Right lung (tissue), 10 donors: ENCODE results near the gene DBET. TPM values are rescaled to one million over a fixed set of nuclear protein-coding genes. Genes with fewer than 3 reads are reported as not detected.
"Not testable (repeated sequence)": the region's sequence is repeated elsewhere in the genome, so short reads cannot be mapped to it uniquely, and the experiment has no call there.

ENCODE experiments used
- DNase-seq, 2 donors: peaks; one replicate each; pipeline ENCODE4 v3.0.0-alpha.2; 2013
- long read RNA-seq, 8 donors: transcript quantifications; one replicate each; lab custom pipeline, GENCODE V29; 2026
- polyA plus RNA-seq, 5 donors: library from polyadenylated mRNA; unstranded; fragments of 120-200 nt; gene quantifications; one replicate each; pipeline versions ENCODE4 v1.2.1 to v1.2.3, GENCODE V29; 2013; ENCODE audit warnings: inconsistent platforms in 1 of 5, low replicate concordance in 1 of 5; ENCODE audit not compliant: insufficient read length in 5 of 5, insufficient read depth in 1 of 5

Gene DBET
- polyA plus RNA-seq: not detected
- long read RNA-seq, donor 1: 0 reads
- long read RNA-seq, donor 2: 0 reads
- long read RNA-seq, donor 3: 0 reads
- long read RNA-seq, donor 4: 0 reads
- long read RNA-seq, donor 5: 0 reads
- long read RNA-seq, donor 6: 0 reads
- long read RNA-seq, donor 7: 0 reads
- long read RNA-seq, donor 8: 0 reads

GRCh38 chr4:190064342-190064741, at the start of gene DBET:
DBET (plus strand) TSS chr4:190064502.
- DNase-seq: not testable (repeated sequence)

GRCh38 chr4:190014771-190015537, 49.3 kb upstream of the DBET start:
- no peak for DNase-seq

GRCh38 chr4:190015538-190016368, 48.5 kb upstream of the DBET start:
- no peak for DNase-seq

GRCh38 chr4:190016369-190017289, 47.7 kb upstream of the DBET start:
- DNase-seq: no peak

- DNase-seq: no peak
Observed at GRCh38 chr4:190017357-190018200, 46.7 kb upstream of the DBET start.

- DNase-seq: no peak
Observed at GRCh38 chr4:190018201-190018920, 45.9 kb upstream of the DBET start.

GRCh38 chr4:190019023-190019858, 45.1 kb upstream of the DBET start:
- no peak for DNase-seq

GRCh38 chr4:190019859-190020463, 44.3 kb upstream of the DBET start:
- not testable (repeated sequence) for DNase-seq

GRCh38 chr4:190020790-190021717, 43.2 kb upstream of the DBET start:
- DNase-seq: peak in 1 of 2 donors; percentile 27

- not testable (repeated sequence) for DNase-seq
Observed at GRCh38 chr4:190021973-190022372, 42.3 kb upstream of the DBET start.

- not testable (repeated sequence) for DNase-seq
Observed at GRCh38 chr4:190022614-190023281, 41.6 kb upstream of the DBET start.

GRCh38 chr4:190027156-190027555, 37.1 kb upstream of the DBET start, which contains the start of gene FRG2:
FRG2 (minus strand) TSS chr4:190027256; CDS start chr4:190027204, 52 bp downstream.
- not testable (repeated sequence) for DNase-seq

- DNase-seq: not testable (repeated sequence)
Observed at GRCh38 chr4:190031264-190031663, 33.0 kb upstream of the DBET start.

GRCh38 chr4:190037704-190038388, 26.5 kb upstream of the DBET start:
- not testable (repeated sequence) for DNase-seq

GRCh38 chr4:190040873-190041272, 23.4 kb upstream of the DBET start:
- not testable (repeated sequence) for DNase-seq

GRCh38 chr4:190047627-190048026, 16.7 kb upstream of the DBET start:
- not testable (repeated sequence) for DNase-seq
